Measurements from ENCODE around the gene ADGRG1. TPM values are rescaled to one million over a fixed set of nuclear protein-coding genes. Genes with fewer than 3 reads are reported as not detected.

Gene ADGRG1
- total and polyA plus RNA-seq, 8 donors = 17.3 to 78.4 (median 19.3) TPM

- H3K9me3 ChIP-seq = no peaks in the 10 kb centered on the region
- ATAC-seq (peak; percentile 2), DNase-seq (peak in 1 of 4 donors; percentile 61)
- H3K4me1 ChIP-seq = peaks cover 8 to 13% of the 10 kb centered on the region in 2 donors
- H3K27me3 ChIP-seq = peaks cover 0 to 36% of the 10 kb centered on the region in 2 donors
- H3K4me3 ChIP-seq = no peak overlapping the region
- intact Hi-C loops (cut with DNase I) = no loop called here
- no peak for TF ChIP-seq CTCF (IDR thresholded peaks at IDR 0.05)
- H3K36me3 ChIP-seq = no peaks in the 10 kb centered on the region
- H3K27ac ChIP-seq = peak overlapping the region; percentile 46 to 69
Observed at GRCh38 chr16:57627184-57627871, 1.1 kb upstream of the ADGRG1 start.

GRCh38 chr16:57628783-57629293 lies 408 bp downstream of the ADGRG1 start:
- intact Hi-C loops (cut with DNase I) = no loop called here
- ATAC-seq (no peak), DNase-seq (peak in 1 of 4 donors; percentile 28)
- peaks cover 8 to 10% of the 10 kb centered on the region in 2 donors for H3K4me1 ChIP-seq
- peak overlapping the region in 1 of 2 donors; percentile 43 for H3K4me3 ChIP-seq
- H3K9me3 ChIP-seq = no peaks in the 10 kb centered on the region
- peak overlapping the region; percentile 46 to 69 for H3K27ac ChIP-seq
- H3K27me3 ChIP-seq = peaks cover 0 to 36% of the 10 kb centered on the region in 2 donors
- TF ChIP-seq CTCF (IDR thresholded peaks at IDR 0.05) = no peak
- H3K36me3 ChIP-seq = no peaks in the 10 kb centered on the region

GRCh38 chr16:57629516-57630406 lies 1.3 kb downstream of the ADGRG1 start:
- ATAC-seq (no peak), DNase-seq (peak in 1 of 4 donors; percentile 59)
- Histone ChIP-seq H3K4me1 (peaks cover 8 to 16% of the 10 kb centered on the region in 2 donors), H3K27ac (peak overlapping the region in 1 of 2 donors; percentile 69), H3K36me3 (no peaks in the 10 kb centered on the region), H3K27me3 (peaks cover 0 to 36% of the 10 kb centered on the region in 2 donors), H3K4me3 (peak overlapping the region in 1 of 2 donors; percentile 43), H3K9me3 (no peaks in the 10 kb centered on the region)
- intact Hi-C loops (cut with DNase I) = no loop called here
- no peak for TF ChIP-seq CTCF (IDR thresholded peaks at IDR 0.05)

- Histone ChIP-seq H3K4me1 (peaks cover 8 to 22% of the 10 kb centered on the region in 2 donors), H3K27me3 (peaks cover 0 to 36% of the 10 kb centered on the region in 2 donors), H3K27ac (peak overlapping the region in 1 of 2 donors; percentile 69), H3K4me3 (peak overlapping the region in 1 of 2 donors; percentile 43), H3K9me3 (no peaks in the 10 kb centered on the region), H3K36me3 (no peaks in the 10 kb centered on the region)
- DNase-seq (peak in 1 of 4 donors; percentile 69), ATAC-seq (no peak)
- intact Hi-C loops (cut with DNase I) = no loop called here
- TF ChIP-seq CTCF (IDR thresholded peaks at IDR 0.05) = no peak
Observed at GRCh38 chr16:57630407-57630797, 2.0 kb downstream of the ADGRG1 start.

Measured in left lung (tissue), 10 donors.